GM12878 (cell line): ENCODE measurements around the gene SMIM27.

Experiments
- BACH1 ChIP-seq: fragments of 450-650 bp; IDR thresholded peaks from 2 replicates; pipeline ENCODE4 v1.6.1; 2017; ENCODE audit warnings: mild to moderate bottlenecking, borderline replicate concordance
- CEBPB ChIP-seq, 2 experiments: fragments of 150-350 bp in 1 of 2; IDR thresholded peaks; 2 replicates each; pipeline ENCODE4 v1.6.1; 2012 to 2014; ENCODE audit warnings: low read depth in 2 of 2, low read length in 2 of 2, borderline replicate concordance in 1 of 2, inconsistent platforms in 1 of 2
- CTCF ChIP-seq, 3 experiments: IDR thresholded peaks in 2 of 3; conservative IDR thresholded peaks in 1 of 3; 2 replicates each; pipeline ENCODE4 v1.5.1; 2011; ENCODE audit warnings: low read depth in 3 of 3, low read length in 3 of 3, mild to moderate bottlenecking in 3 of 3, control low read depth in 2 of 3, moderate library complexity in 2 of 3, inconsistent platforms in 1 of 3, mixed read lengths in 1 of 3; ENCODE audit not compliant: control insufficient read depth in 2 of 3, insufficient read depth in 1 of 3; ENCODE audit errors: extremely low read depth in 1 of 3
- EP300 ChIP-seq, 2 experiments: fragments of 150-350 bp in 1 of 2; IDR thresholded peaks; 2 replicates each; pipeline ENCODE4 v1.6.1; 2011 to 2012; ENCODE audit warnings: low read depth in 2 of 2, low read length in 2 of 2, borderline replicate concordance in 1 of 2, improper control_type of control experiment in 1 of 2, inconsistent platforms in 1 of 2; ENCODE audit not compliant: control insufficient read depth in 1 of 2
- FOXK2 ChIP-seq: fragments of 450-650 bp; IDR thresholded peaks from 2 replicates; pipeline ENCODE4 v1.6.1; 2017; ENCODE audit warnings: mild to moderate bottlenecking, moderate library complexity
- NR2C2 ChIP-seq: IDR thresholded peaks from 2 replicates; pipeline ENCODE4 v1.6.1; 2011; ENCODE audit warnings: borderline replicate concordance, low read depth; ENCODE audit not compliant: control insufficient read depth, insufficient read length
- RBBP5 ChIP-seq: fragments of 200-600 bp; sonication (generic); conservative IDR thresholded peaks from 2 replicates; pipeline ENCODE4 v1.6.1; 2016
- RELB ChIP-seq: fragments of 450-650 bp; IDR thresholded peaks from 2 replicates; pipeline ENCODE4 v1.6.1; 2017; ENCODE audit warnings: low read depth, mild to moderate bottlenecking, moderate library complexity
- SMAD1 ChIP-seq: fragments of 450-650 bp; IDR thresholded peaks from 2 replicates; pipeline ENCODE4 v1.6.1; 2018; ENCODE audit warnings: mild to moderate bottlenecking, low read depth; ENCODE audit not compliant: partially characterized antibody
- STAT1 ChIP-seq: fragments of 450-650 bp; conservative IDR thresholded peaks from 2 replicates; pipeline ENCODE4 v1.6.1; 2014; ENCODE audit warnings: antibody characterized with exemption, mild to moderate bottlenecking
- ZNF274 ChIP-seq: IDR thresholded peaks from one replicate; pipeline ENCODE4 v1.8.0; 2011; ENCODE audit not compliant: insufficient read length, insufficient read depth

DNA sequence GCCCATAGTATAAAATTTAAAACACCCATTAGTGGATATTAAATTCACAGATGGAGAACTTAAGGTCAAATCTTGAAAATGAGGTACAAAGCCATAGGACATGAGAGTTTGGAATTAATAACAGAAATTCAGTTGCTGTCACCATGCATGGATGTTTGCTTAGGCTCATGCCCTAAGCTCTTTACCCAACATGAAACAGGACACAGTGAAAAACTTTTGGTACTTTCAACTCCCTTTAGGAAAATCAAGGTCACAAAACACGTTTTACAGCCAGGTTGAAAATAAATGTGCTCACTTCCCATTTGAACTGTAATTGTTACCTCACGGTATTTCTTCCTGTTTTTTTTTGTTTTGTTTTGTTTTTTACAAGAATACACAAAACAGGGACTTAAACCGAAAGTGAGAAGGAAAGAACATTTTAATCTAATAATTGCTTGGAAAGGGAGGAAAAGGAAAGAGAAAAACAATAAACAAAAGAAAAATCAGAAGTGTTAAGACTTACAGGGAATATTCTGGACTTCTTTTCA, 6.3 kb downstream of the SMIM27 start:
- TF ChIP-seq SMAD1, result no peak
- no peak for TF ChIP-seq ZNF274
- no peak for TF ChIP-seq STAT1
- TF ChIP-seq EP300 (IDR thresholded peaks at IDR 0.05; ENCODE audit: borderline replicate concordance in 1 of 2, control insufficient read depth in 1 of 2, low read depth in 2 of 2, low read length in 2 of 2), result no peak
- no peak for TF ChIP-seq RBBP5
- TF ChIP-seq NR2C2, result no peak
- no peak for TF ChIP-seq CEBPB (IDR thresholded peaks at IDR 0.05; ENCODE audit: borderline replicate concordance in 1 of 2, low read depth in 2 of 2, low read length in 2 of 2)
- TF ChIP-seq CTCF (IDR thresholded peaks at IDR 0.05 in 2 of 3, conservative IDR thresholded peaks at IDR 0.05 in 1 of 3; ENCODE audit: control insufficient read depth in 2 of 3, extremely low read depth in 1 of 3, insufficient read depth in 1 of 3, low read depth in 3 of 3, low read length in 3 of 3), result no peak
- no peak for TF ChIP-seq BACH1
- TF ChIP-seq FOXK2, result no peak
- TF ChIP-seq RELB, result no peak
